ENCODE data around the gene MUC2. TPM values are rescaled to one million over a fixed set of nuclear protein-coding genes. Genes with fewer than 3 reads are reported as not detected.

The MUC2 gene
- total and polyA plus RNA-seq, 2 of the 4 experiments (the other 2 are of a cell fraction) = not detected

- Histone ChIP-seq H4K5ac (ENCODE audit: low read depth, low read length) (no peak overlapping the region), H4K8ac (ENCODE audit: low read depth in 2 of 2, low read length in 2 of 2) (no peak overlapping the region), H2BK20ac (ENCODE audit: low read depth, low read length) (no peak overlapping the region), H2BK15ac (ENCODE audit: low read depth, low read length) (no peak overlapping the region), H2AK5ac (ENCODE audit: low read depth, low read length) (no peak overlapping the region), H2BK5ac (ENCODE audit: low read depth, low read length, poor library complexity, severe bottlenecking) (no peak overlapping the region), H3K56ac (ENCODE audit: extremely low read depth, insufficient read depth, low read length) (no peak overlapping the region), H3K18ac (ENCODE audit: low read depth, low read length) (no peak overlapping the region), H4K91ac (ENCODE audit: insufficient read depth, low read depth, low read length) (no peak overlapping the region), H3K23ac (ENCODE audit: low read depth, low read length) (no peak overlapping the region), H3K36me3 (ENCODE audit: control insufficient read depth, insufficient read depth, low read length) (no peaks in the 10 kb centered on the region), H3K9ac (ENCODE audit: low read depth, low read length) (no peak overlapping the region), H3K27ac (ENCODE audit: insufficient read depth, low read length) (no peak overlapping the region), H3K4ac (ENCODE audit: low read depth, low read length) (no peak overlapping the region), H3K27me3 (ENCODE audit: control insufficient read depth, insufficient read depth, low read length) (no peaks in the 10 kb centered on the region; the same call in none of the 2 replicates), H2AFZ (replicated peaks; ENCODE audit: low read length, poor library complexity) (no peak overlapping the region), H3K4me1 (ENCODE audit: control insufficient read depth, insufficient read depth, low read length) (no peaks in the 10 kb centered on the region), H3K79me1 (ENCODE audit: low read depth in 1 of 2, low read length in 2 of 2) (no peaks in the 10 kb centered on the region), H3K14ac (replicated peaks; ENCODE audit: low read depth, low read length) (no peak overlapping the region), H3K9me1 (ENCODE audit: insufficient read depth, low read length) (no peaks in the 10 kb centered on the region), H2BK120ac (ENCODE audit: low read depth, low read length) (no peak overlapping the region), H3K4me2 (ENCODE audit: low read depth, low read length) (no peak overlapping the region), H3K4me3 (ENCODE audit: insufficient read depth, low read depth, low read length) (no peak overlapping the region), H4K20me1 (ENCODE audit: insufficient read depth, low read length) (no peaks in the 10 kb centered on the region), H3K9me3 (ENCODE audit: control insufficient read depth, insufficient read depth, low read length) (peaks cover 7% of the 10 kb centered on the region; the same call in 1 of the 2 replicates), H2AK9ac (replicated peaks; ENCODE audit: low read depth, low read length, poor library complexity) (no peak overlapping the region)
- dilution Hi-C loops (cut with HindIII; ENCODE audit: low sequenced_read_pairs, unreplicated experiment) (no loop called here), intact Hi-C loops (cut with micrococcal nuclease) (no loop called here), in situ Hi-C loops (cut with MboI; ENCODE audit: low sequenced_read_pairs) (no loop called here)
- no TSS peak for BruUV-seq (replicated peaks)
- CTCF ChIA-PET = no interaction called here
- WGBS, 2 experiments (ENCODE audit: extremely low coverage in 2 of 2, insufficient read length in 1 of 2) = 68% methylated on average over 8 of the region's 26 CpGs; no CpG with 5 or more reads in 1 of the 2 experiments
- no peak for DNase-seq
- TF ChIP-seq RAD21 (IDR thresholded peaks at IDR 0.05; ENCODE audit: low read length) (no peak), ELK1 (IDR thresholded peaks at IDR 0.05; ENCODE audit: borderline replicate concordance, low read depth, low read length) (no peak), FOS (IDR thresholded peaks at IDR 0.05; ENCODE audit: low read depth, low read length) (no peak)
- ATAC-seq (ENCODE audit: low read depth) = no peak; the same call in 1 of the 2 replicates
- POLR2A ChIA-PET (ENCODE audit: unreplicated experiment) = no interaction called here
These were observed 10.9 kb downstream of the MUC2 start for GRCh38 chr11:1085440-1086170.

Data from IMR-90 (cell line).